K562 (cell line): ENCODE measurements around the gene FMNL2. TPM values are rescaled to one million over a fixed set of nuclear protein-coding genes. Genes with fewer than 3 reads are reported as not detected.

Source experiments
- ATAC-seq: fragments of 200-7000 bp; cut with Tn5 transposase; 3 replicates; pipeline ENCODE4 v1.9.1; 2020; ENCODE audit warnings: moderate library complexity
- BruUV-seq: library from RNA; stranded (reverse); fragments of 400-500 nt; replicated peaks from 2 replicates; lab custom pipeline; 2021; lab: Mats Ljungman, UMichigan
- CTCF ChIA-PET: fragments of 300-600 bp; formaldehyde crosslinking; extraction: SDS; loops from one replicate; lab custom pipeline; 2021; ENCODE audit warnings: low intra/inter-chr PET ratio; lab: Yijun Ruan, JAX
- POLR2A ChIA-PET: fragments of 300-600, 350-650 bp; sonication (Branson Sonifier 250); formaldehyde crosslinking; extraction: SDS; loops from one replicate; lab custom pipeline; 2021; ENCODE audit warnings: antibody characterized with exemption, inconsistent platforms; lab: Yijun Ruan, JAX
- DNase-seq, 4 experiments: peaks; one replicate each; pipeline versions ENCODE4 v3.0.0 to v3.0.0-alpha.2; 2011 to 2018; ENCODE audit warnings: low spot score in 3 of 4, mixed read lengths in 3 of 4; ENCODE audit errors: extremely low read depth in 1 of 4
- FAIRE-seq: peaks from 2 replicates; lab custom pipeline; 2011; peaks lifted over from hg19 to GRCh38; lab: Jason Lieb, UNC
- H2AFZ ChIP-seq: 2 replicates; pipeline ENCODE4 v1.6.0; 2011; ENCODE audit warnings: low read depth, low read length, control low read depth, inconsistent platforms
- H3K27ac ChIP-seq: fragments of 200-600 bp; 3 replicates; pipeline ENCODE4 v1.8.0; 2011; ENCODE audit warnings: low read depth, mild to moderate bottlenecking, control low read depth, inconsistent platforms, low read length, moderate library complexity, mixed read lengths; ENCODE audit errors: extremely low read depth
- H3K27me3 ChIP-seq, 2 experiments: fragments of 300-600 bp in 1 of 2; 2 replicates in 1 of 2; 3 replicates in 1 of 2; pipeline versions ENCODE4 v1.6.0 to v1.8.0; 2011; ENCODE audit warnings: inconsistent platforms in 2 of 2, low read length in 2 of 2, mild to moderate bottlenecking in 1 of 2, mixed read lengths in 1 of 2, moderate library complexity in 1 of 2; ENCODE audit not compliant: control insufficient read depth in 2 of 2, insufficient read depth in 2 of 2
- H3K36me3 ChIP-seq: fragments of 300-600 bp; 3 replicates; pipeline ENCODE4 v1.8.0; 2011; ENCODE audit warnings: mild to moderate bottlenecking, low read length, inconsistent platforms; ENCODE audit not compliant: control insufficient read depth, insufficient read depth
- H3K4me1 ChIP-seq, 2 experiments: fragments of 200-600 bp in 1 of 2; replicated peaks in 1 of 2; 2 replicates in 1 of 2; 3 replicates in 1 of 2; pipeline versions ENCODE4 v1.5.1 to v1.8.0; 2011; ENCODE audit warnings: inconsistent platforms in 2 of 2, low read length in 2 of 2, mild to moderate bottlenecking in 1 of 2, mixed read lengths in 1 of 2, moderate library complexity in 1 of 2; ENCODE audit not compliant: control insufficient read depth in 2 of 2, insufficient read depth in 2 of 2
- H3K4me2 ChIP-seq: 2 replicates; pipeline ENCODE4 v1.6.1; 2011; ENCODE audit warnings: low read length, control low read depth, inconsistent platforms, mixed read lengths; ENCODE audit not compliant: insufficient read depth
- H3K4me3 ChIP-seq: fragments of 200-600 bp; sonication (generic), shearing (Covaris generic); 2 replicates; pipeline ENCODE4 v1.5.1; 2016; ENCODE audit warnings: control low read depth, inconsistent platforms
- H3K79me2 ChIP-seq: fragments of 200-600 bp; 3 replicates; pipeline ENCODE4 v1.8.0; 2011; ENCODE audit warnings: low read length, inconsistent platforms; ENCODE audit not compliant: control insufficient read depth, insufficient read depth
- H3K9ac ChIP-seq, 2 experiments: 2 replicates each; pipeline versions ENCODE4 v1.6.0 to v1.6.1; 2011; ENCODE audit warnings: low read depth in 2 of 2, low read length in 2 of 2, control low read depth in 1 of 2, inconsistent platforms in 1 of 2, mild to moderate bottlenecking in 1 of 2, mixed read lengths in 1 of 2; ENCODE audit not compliant: insufficient read depth in 1 of 2
- H3K9me1 ChIP-seq: one replicate; pipeline ENCODE4 v1.6.0; 2011; ENCODE audit warnings: inconsistent platforms, mild to moderate bottlenecking, low read length, moderate library complexity; ENCODE audit not compliant: control insufficient read depth, insufficient read depth
- H3K9me3 ChIP-seq: replicated peaks from 2 replicates; pipeline ENCODE4 v1.5.1; 2011; ENCODE audit warnings: low read depth, low read length, inconsistent platforms; ENCODE audit not compliant: control insufficient read depth, insufficient read depth
- H4K20me1 ChIP-seq: replicated peaks from 2 replicates; pipeline ENCODE4 v1.6.1; 2011; ENCODE audit warnings: low read length, inconsistent platforms, mixed read lengths; ENCODE audit not compliant: control insufficient read depth, insufficient read depth
- CEBPG ChIP-seq, 3 experiments: fragments of 200-800 bp in 1 of 3; sonication (Bioruptor generic) in 1 of 3; sonication (generic) in 1 of 3; formaldehyde crosslinking in 1 of 3; IDR thresholded peaks in 2 of 3; conservative IDR thresholded peaks in 1 of 3; 2 replicates each; pipeline versions ENCODE4 v1.6.1 to v1.8.0; 2016 to 2022; ENCODE audit warnings: missing compliant biosample characterization in 2 of 3, missing genetic modification characterization in 2 of 3, mild to moderate bottlenecking in 1 of 3, missing genetic modification reagents in 1 of 3
- CREB1 ChIP-seq, 2 experiments: sonication (generic) in 1 of 2; formaldehyde crosslinking in 1 of 2; IDR thresholded peaks; 2 replicates each; pipeline versions ENCODE4 v1.6.1 to v1.8.0; 2012 to 2022; ENCODE audit warnings: inconsistent platforms in 1 of 2, mild to moderate bottlenecking in 1 of 2, missing genetic modification reagents in 1 of 2, moderate library complexity in 1 of 2
- ELF1 ChIP-seq: fragments of 200-800 bp; sonication (Bioruptor generic); IDR thresholded peaks from 2 replicates; pipeline ENCODE4 v1.6.1; 2016; ENCODE audit warnings: missing genetic modification characterization, missing compliant biosample characterization
- LARP7 ChIP-seq: fragments of 450-650 bp; IDR thresholded peaks from 2 replicates; pipeline ENCODE4 v1.6.1; 2016
- MEIS2 ChIP-seq: fragments of 450-650 bp; IDR thresholded peaks from 2 replicates; pipeline ENCODE4 v1.6.1; 2014; ENCODE audit warnings: mild to moderate bottlenecking; ENCODE audit not compliant: partially characterized antibody
- MITF ChIP-seq: IDR thresholded peaks from 2 replicates; pipeline ENCODE4 v1.6.1; 2014; ENCODE audit warnings: antibody characterized with exemption
- PHF8 ChIP-seq: fragments of 200-600 bp; sonication (generic); IDR thresholded peaks from 2 replicates; pipeline ENCODE4 v1.6.1; 2012; ENCODE audit warnings: mixed run types, mild to moderate bottlenecking, inconsistent platforms, low read length, moderate library complexity, borderline replicate concordance
- RBM17 ChIP-seq: fragments of 200-400 bp; formaldehyde crosslinking; IDR thresholded peaks from 2 replicates; pipeline ENCODE4 v1.6.1; 2017; ENCODE audit warnings: low read depth, mild to moderate bottlenecking, low read length, borderline replicate concordance
- SLC30A9 ChIP-seq: fragments of 250-450 bp; sonication (Bioruptor Pico); IDR thresholded peaks from 2 replicates; pipeline ENCODE4 v1.8.0; 2022; ENCODE audit warnings: mild to moderate bottlenecking, moderate library complexity
- SOX6 ChIP-seq: fragments of 450-650 bp; IDR thresholded peaks from 2 replicates; pipeline ENCODE4 v1.6.1; 2014; ENCODE audit warnings: mild to moderate bottlenecking
- SRSF7 ChIP-seq: fragments of 200-400 bp; formaldehyde crosslinking; optimal IDR thresholded peaks from 2 replicates; pipeline ENCODE3; 2017; ENCODE audit warnings: mild to moderate bottlenecking, low read depth, low read length
- TCF15 ChIP-seq: fragments of 250-450 bp; sonication (Bioruptor Pico); IDR thresholded peaks from 2 replicates; pipeline ENCODE4 v1.8.0; 2022; ENCODE audit warnings: moderate library complexity, mild to moderate bottlenecking, inconsistent platforms
- TEAD1 ChIP-seq, 2 experiments: fragments of 450-650 bp in 1 of 2; sonication (generic) in 1 of 2; formaldehyde crosslinking; IDR thresholded peaks; 2 replicates each; pipeline versions ENCODE4 v1.4.0 to v1.8.0; 2020 to 2022; ENCODE audit warnings: mild to moderate bottlenecking in 2 of 2, missing genetic modification reagents in 1 of 2
- TRIM28 ChIP-seq: fragments of 450-650 bp; IDR thresholded peaks from 2 replicates; pipeline ENCODE4 v1.6.1; 2017
- ZNF175 ChIP-seq: fragments of 200-800 bp; sonication (Bioruptor generic); IDR thresholded peaks from 2 replicates; pipeline ENCODE4 v1.6.1; 2016; ENCODE audit warnings: low read depth, mild to moderate bottlenecking, missing genetic modification characterization, missing compliant biosample characterization
- ZNF212 ChIP-seq: fragments of 450-650 bp; formaldehyde crosslinking; IDR thresholded peaks from 2 replicates; pipeline ENCODE4 v1.4.0; 2020; ENCODE audit warnings: mild to moderate bottlenecking
- ZNF707 ChIP-seq: fragments of 250-450 bp; sonication (Bioruptor Pico); conservative IDR thresholded peaks from 2 replicates; pipeline ENCODE4 v1.8.0; 2022; ENCODE audit warnings: inconsistent platforms, mild to moderate bottlenecking, moderate library complexity
- WGBS: fragments of 100-300 bp; shearing (Covaris generic); methylation state at CpG from one replicate; pipeline ENCODE4 v1.1.6; 2016; ENCODE audit warnings: low coverage, mixed read lengths; ENCODE audit not compliant: insufficient coverage; ENCODE audit errors: missing lambda C conversion rate; 5-methylcytosine and 5-hydroxymethylcytosine counted together
- in situ Hi-C: fragments of 300-500 bp; cut with MboI; formaldehyde crosslinking; loops from 4 replicates; pipeline ENCODE4 v1.15.0; 2018; ENCODE audit warnings: inconsistent platforms, mixed read lengths
- intact Hi-C: fragments of 100-400 bp; cut with micrococcal nuclease; formaldehyde crosslinking; loops from 2 replicates; pipeline ENCODE4 v1.14.2; 2022
- polyA plus RNA-seq, 8 experiments: library from polyadenylated mRNA; depleted of rRNA in 4 of 8; stranded (reverse) in 5 of 8; unstranded in 3 of 8; fragments of >200 nt; fragmentation: Nextera tagmentation in 2 of 8; fragmentation: Illumina TruSeq in 1 of 8; extraction: Ambion mirVana in 2 of 8; extraction: Trizol in 1 of 8; gene quantifications; 2 replicates each; pipeline versions ENCODE4 v1.2.1 to v1.2.3, GENCODE V29; 2011 to 2014; ENCODE audit warnings: inconsistent platforms in 1 of 8, missing spikeins in 1 of 8
- total RNA-seq, 7 experiments: library from RNA; depleted of rRNA in 6 of 7; stranded (reverse); fragments of >200 nt in 6 of 7; fragmentation: Illumina TruSeq in 2 of 7; extraction: Trizol in 2 of 7; gene quantifications; 2 replicates each; pipeline versions ENCODE4 v1.2.1 to v1.2.3, GENCODE V29; 2011 to 2021; ENCODE audit warnings: low replicate concordance in 1 of 7

Gene FMNL2
- total and polyA plus RNA-seq, 9 of the 15 experiments (the other 6 are each of a cell fraction or from before 2014, with no cell fraction given): 0.15 to 0.49 (median 0.24) TPM; not detected in 1

GRCh38 chr2:152523091-152523490 is 188.1 kb downstream of the FMNL2 start (continued):
- no peak for TF ChIP-seq ZNF707 (CRISPR knock-in tag)
- TF ChIP-seq ELF1 (tag): no peak

GRCh38 chr2:152525277-152525838 is 190.4 kb downstream of the FMNL2 start:
- Histone ChIP-seq H3K4me1 (no peaks in the 10 kb centered on the region), H2AFZ (no peak overlapping the region), H4K20me1 (no peaks in the 10 kb centered on the region), H3K9ac (no peak overlapping the region), H3K27me3 (no peaks in the 10 kb centered on the region), H3K4me3 (no peak overlapping the region), H3K79me2 (no peaks in the 10 kb centered on the region), H3K9me1 (no peaks in the 10 kb centered on the region), H3K36me3 (no peaks in the 10 kb centered on the region), H3K27ac (no peak overlapping the region), H3K4me2 (no peak overlapping the region), H3K9me3 (no peaks in the 10 kb centered on the region)
- ATAC-seq (no peak), FAIRE-seq (no peak), DNase-seq (no peak)
- CTCF ChIA-PET: no interaction called here
- no TSS peak for BruUV-seq
- 1% methylated on average over 6 of the region's 6 CpGs for WGBS
- in situ Hi-C loops: no loop called here
- POLR2A ChIA-PET: no interaction called here
- intact Hi-C loops: no loop called here
- TF ChIP-seq TCF15 (no peak), LARP7 (no peak), RBM17 (no peak), CREB1 (IDR thresholded peaks at IDR 0.05) (no peak), CREB1 (CRISPR knock-in tag; IDR thresholded peaks at IDR 0.05) (no peak), MEIS2 (no peak), CEBPG (CRISPR knock-in tag; IDR thresholded peaks at IDR 0.05) (no peak), CEBPG (tag; conservative IDR thresholded peaks at IDR 0.05 in 1 of 2, IDR thresholded peaks at IDR 0.05 in 1 of 2) (no peak), ZNF212 (CRISPR knock-in tag) (no peak), SOX6 (no peak), SRSF7 (no peak), MITF (no peak), ZNF175 (no peak), TEAD1 (CRISPR knock-in tag; IDR thresholded peaks at IDR 0.05) (no peak), PHF8 (no peak), TRIM28 (no peak), SLC30A9 (CRISPR knock-in tag) (no peak)
